HTERT RPE-1 (cell line): ENCODE measurements around the gene BBS7.

ENCODE experiments used
- in situ Hi-C: fragments of 300-500 bp; cut with MboI; formaldehyde crosslinking; loops from 4 replicates; pipeline ENCODE4 v1.14.3; 2020; ENCODE audit warnings: low sequenced_read_pairs

BBS7 gene

GRCh38 chr4:121829511-121829910, 40.8 kb downstream of the BBS7 start:
- in situ Hi-C loops: no loop called here

GRCh38 chr4:121827853-121828252, 42.4 kb downstream of the BBS7 start:
- in situ Hi-C loops: no loop called here

- in situ Hi-C loops: no loop called here
Observed at GRCh38 chr4:121824950-121825349, 45.3 kb downstream of the BBS7 start.

DNA sequence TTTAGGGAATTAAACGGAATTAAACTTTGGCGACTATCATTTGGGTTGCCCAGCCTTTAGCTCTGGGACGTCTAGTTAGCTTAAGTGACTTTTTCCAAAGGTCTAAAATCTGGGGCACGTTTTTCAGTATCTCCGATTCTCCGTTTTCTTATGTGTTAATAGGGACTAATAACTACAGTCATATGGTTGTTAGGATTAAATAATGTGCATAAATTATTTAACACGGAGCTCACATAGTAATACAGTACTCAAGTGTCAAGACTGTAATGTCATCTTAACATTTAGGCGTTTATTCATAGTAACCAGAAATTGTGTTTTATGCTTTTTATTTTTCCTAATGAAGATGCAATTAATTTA, 46.1 kb downstream of the BBS7 start:
- in situ Hi-C loops: no loop called here

- in situ Hi-C loops: no loop called here
Observed at GRCh38 chr4:121823505-121824170, 46.6 kb downstream of the BBS7 start, which contains the start of gene CCNA2. TSS of gene CCNA2 (minus strand) at chr4:121823883. CDS start at chr4:121823628, 255 bp downstream.

DNA sequence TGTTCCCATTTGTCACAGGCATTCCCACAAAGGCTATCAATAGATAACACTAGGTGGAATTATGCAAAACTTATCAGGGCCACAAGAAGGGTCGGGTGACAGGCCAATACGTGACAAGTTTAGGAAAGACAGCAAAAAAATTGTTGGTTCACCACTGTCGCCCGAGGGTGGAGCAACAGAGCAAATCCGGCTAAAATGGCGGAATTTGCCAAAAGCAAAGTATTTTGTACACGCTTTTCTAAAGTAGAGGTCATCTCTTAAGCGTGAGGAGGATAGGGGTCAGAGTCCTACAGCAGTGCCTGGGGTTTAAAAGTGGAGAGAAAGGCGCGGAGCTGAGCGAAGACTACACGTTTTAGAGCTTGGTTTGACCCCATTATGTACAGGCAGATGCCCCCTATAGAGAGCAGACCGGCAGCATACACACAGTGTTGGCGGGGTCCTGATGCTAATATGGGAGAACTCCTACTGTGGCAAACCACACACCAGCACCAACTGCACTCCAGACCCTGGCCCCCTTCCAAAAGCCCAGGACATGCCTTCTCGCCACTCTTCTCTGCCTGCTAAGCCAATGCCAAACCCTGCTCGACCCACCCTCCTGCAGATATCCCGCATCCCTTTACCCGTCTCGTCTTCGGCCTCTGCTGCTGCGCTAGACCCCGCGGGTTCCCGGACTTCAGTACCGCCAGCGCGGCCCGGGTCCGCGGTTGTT, 47.3 kb downstream of the BBS7 start:
- in situ Hi-C loops: no loop called here

DNA sequence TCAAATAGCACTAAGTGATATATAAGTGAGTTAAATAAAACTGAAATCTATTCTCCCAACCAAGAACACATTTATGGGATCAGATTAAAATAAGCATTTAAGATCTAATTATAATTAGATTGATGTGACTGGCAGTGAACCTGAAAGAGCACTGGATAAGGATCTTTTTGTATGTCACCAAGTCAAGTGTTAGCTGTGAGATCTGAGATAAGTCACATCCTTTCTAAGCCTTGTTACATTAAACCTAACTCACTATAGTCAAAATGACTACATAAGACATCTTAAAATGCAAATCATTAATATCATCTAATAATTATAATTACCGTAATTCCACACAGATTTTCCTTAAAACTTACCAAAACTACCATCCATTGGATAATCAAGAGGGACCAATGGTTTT, 48.2 kb downstream of the BBS7 start:
- in situ Hi-C loops: no loop called here

DNA sequence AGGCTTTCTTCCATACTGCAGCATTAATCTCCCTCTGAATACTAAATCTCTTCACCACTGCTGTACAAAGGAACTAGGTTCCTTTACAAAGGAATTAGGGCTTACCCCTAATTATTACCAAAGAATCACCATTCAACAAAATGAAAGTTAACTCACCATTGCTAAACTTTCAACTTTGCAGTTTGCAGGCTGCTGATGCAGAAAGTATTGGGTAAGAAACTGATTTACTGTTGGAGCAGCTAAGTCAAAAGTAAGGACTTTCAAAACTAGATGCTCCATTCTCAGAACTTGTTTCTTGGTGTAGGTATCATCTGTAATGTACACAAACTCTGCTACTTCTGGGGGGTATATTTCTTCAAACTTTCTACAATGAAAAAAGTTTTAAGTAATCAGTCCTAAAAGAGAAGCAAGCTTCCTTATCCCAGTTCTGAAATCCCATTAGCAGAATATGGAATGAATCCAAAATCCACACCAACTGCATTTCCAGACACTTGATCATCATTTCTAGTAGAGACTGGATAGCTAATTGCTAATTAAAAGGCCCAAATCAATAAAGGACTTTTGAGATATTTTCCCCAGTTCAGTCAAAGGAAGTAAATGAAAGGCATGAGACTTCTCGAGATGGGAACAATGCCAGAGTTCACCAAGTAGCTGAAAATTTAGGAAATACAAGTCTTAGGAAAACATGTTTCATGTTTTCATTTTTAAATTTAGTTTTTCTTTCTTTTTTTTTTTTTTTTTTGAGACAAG, 50.9 kb downstream of the BBS7 start:
- in situ Hi-C loops: no loop called here

- in situ Hi-C loops: no loop called here
Observed at GRCh38 chr4:121818215-121818614, 52.1 kb downstream of the BBS7 start.

DNA sequence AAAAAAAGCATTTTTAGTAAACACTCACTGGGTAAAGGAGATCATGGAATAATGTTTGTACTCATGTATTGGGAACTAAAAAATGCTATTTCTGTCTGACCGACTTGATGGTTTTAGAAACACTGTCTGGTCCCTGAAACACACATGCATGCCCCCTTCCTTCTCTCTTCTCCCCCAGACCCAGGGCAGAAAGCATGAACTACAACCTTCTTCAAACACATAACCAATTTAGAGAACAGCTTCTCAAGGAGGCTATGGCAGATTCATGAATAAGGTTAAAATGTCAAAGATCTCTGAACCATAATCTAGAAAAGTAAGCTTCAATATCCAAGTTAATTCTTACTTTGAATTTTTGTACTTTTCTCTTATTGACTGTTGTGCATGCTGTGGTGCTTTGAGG, 52.6 kb downstream of the BBS7 start:
- in situ Hi-C loops: no loop called here

- in situ Hi-C loops: no loop called here
Observed at GRCh38 chr4:121817006-121817405, 53.3 kb downstream of the BBS7 start.

- in situ Hi-C loops: no loop called here
Observed at GRCh38 chr4:121814756-121815155, 55.5 kb downstream of the BBS7 start.

GRCh38 chr4:121811122-121811521, 59.2 kb downstream of the BBS7 start:
- in situ Hi-C loops: no loop called here

DNA sequence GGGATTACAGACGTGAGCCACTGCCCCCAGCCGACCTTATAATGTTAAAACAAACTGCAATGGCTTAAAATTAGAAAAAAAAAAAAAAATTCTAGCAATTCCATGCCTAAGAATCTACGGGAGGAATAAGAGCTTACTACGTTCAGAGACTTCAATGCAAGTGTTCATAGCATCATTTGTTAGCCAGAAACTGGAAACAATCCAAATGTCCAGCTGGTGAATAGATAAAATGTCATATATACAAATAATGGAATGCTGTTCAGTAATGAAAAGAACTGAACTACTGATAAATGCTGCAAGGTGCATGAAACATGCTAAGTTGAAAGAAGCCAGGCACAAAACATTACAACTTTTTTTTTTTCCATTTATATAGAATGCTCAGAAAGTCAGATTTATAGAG, 63.9 kb downstream of the BBS7 start:
- in situ Hi-C loops: no loop called here

DNA sequence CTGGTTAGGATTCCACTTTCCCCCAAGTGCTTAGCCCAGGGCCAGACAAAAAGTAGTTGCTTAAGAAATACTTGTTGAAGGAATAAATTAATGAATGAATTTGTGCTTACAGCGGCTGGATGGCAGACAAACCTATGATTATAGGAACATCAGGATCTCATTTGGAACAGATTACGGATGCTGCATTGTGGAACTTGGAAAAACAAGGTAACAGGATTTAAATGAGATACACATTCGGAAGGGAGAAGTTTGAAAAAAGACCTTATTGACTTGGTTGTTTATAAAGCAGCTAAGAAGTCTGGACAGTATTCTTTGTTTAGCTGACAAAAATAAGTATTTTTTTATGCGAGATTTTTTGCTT, 68.6 kb downstream of the BBS7 start:
- in situ Hi-C loops: no loop called here

DNA sequence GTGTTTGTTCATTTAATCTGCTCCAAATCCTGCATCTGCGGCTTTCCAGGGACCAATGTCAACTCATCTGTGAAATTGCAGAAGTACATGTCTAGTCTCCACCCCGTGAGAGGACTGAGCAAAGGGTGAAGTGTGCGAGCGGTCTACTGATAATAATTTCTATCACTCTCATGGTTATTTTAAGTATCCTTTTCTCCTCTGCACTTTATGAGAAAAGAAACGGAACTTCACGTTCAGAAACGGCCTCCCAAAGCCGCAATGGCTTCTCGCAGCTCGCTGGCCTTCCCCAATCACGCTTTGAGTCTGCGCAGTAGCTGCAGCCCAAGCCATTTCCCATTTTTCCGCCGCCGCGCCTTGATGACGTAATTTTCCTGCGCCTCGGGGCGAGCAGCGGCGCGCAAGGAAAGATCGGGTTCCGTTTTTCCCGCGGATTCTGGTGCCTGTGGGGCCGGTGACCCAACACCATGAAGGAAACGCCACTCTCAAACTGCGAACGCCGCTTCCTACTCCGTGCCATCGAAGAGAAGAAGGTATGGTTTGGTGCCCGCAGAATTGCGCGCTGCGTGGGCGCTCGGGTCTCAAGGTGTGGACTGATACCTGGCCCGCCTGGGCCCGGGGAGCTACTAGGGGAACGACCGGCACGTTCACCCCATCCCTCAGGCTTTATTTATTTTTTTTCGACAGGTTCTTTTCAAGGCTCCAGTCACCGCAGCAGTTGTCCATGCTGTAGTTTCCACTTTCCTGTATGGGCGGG, 69.1 kb downstream of the BBS7 start, which contains the start of gene EXOSC9:
TSS of gene EXOSC9 (plus strand) at position 363 of the 754 bp plus-strand sequence. CDS start at position 465, 102 bp downstream.
- in situ Hi-C loops: no loop called here

GRCh38 chr4:121800638-121800960, 69.7 kb downstream of the BBS7 start:
- in situ Hi-C loops: no loop called here

DNA sequence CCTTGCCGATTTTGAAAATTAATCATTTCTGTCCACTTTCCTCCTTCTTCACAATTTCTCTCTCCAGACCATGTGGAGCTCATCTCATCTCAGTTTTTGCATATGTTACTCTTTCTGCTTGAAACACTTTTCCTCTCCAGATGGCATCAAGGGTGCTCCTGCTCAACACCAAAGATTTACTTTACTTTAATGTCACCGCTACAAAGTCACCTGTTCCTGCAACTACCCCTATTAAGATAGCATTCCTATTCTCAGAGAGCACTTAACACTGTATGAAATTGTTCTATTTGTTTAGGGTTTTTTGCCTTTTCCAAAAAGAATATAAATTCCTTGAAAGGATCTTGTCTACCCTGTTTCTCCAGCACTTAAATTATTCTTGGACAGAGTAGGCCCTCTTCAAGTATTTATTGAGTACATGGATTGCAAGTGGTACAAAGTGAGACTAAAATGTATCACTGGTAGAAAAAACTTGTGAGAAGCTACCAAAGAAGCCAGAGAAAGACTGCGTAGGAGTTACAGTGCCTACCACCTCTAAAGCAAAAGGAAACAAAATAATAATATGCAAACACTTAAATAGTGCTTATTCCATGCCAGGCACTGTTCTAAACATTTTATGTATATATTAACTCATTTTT, 70.3 kb downstream of the BBS7 start:
- in situ Hi-C loops: no loop called here

DNA sequence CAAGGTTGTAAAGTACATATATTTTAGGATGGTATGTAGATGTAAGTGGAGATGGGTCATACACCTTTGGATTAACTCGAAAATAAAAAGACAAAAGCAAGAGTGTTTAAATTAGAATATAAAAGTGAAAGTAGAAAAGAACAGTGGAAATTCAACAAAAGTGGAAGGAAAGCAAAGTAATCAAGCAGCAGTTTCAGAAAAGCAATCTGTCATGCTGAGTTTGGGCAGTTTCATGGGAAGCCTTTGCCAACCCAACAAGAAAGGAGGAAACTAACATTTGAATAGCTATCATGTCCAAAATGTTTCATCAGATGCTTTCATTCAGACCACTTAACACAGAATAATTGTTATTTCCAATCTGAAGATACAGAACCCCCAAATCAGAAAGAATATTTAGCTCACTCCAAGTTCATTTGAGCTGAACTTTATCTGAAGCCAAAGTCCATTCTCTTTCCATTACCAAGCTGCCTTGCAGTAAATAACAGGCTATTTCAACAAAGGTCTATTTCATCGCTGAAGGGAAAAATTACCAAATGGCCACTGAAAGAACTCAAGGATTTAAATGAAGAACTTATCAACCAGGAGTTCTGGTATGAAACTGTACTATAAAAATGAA, 71.0 kb downstream of the BBS7 start:
- in situ Hi-C loops: no loop called here

- in situ Hi-C loops: no loop called here
Observed at GRCh38 chr4:121796283-121796682, 74.0 kb downstream of the BBS7 start.
